GM12878 (cell line): Measurements from ENCODE around the gene TIMM50. TPM values are rescaled to one million over a fixed set of nuclear protein-coding genes. Genes with fewer than 3 reads are reported as not detected.

ENCODE experiments used
- ATAC-seq: fragments of 200-7000 bp; cut with Tn5 transposase; 3 replicates; pipeline ENCODE4 v1.9.1; 2020; ENCODE audit warnings: mild to moderate bottlenecking, moderate library complexity
- BruUV-seq: library from RNA; stranded (reverse); fragments of 400-500 nt; replicated peaks from 2 replicates; lab custom pipeline; 2021; lab: Mats Ljungman, UMichigan
- CTCF ChIA-PET: fragments of 300-600 bp; sonication (Branson Sonifier 250); formaldehyde crosslinking; extraction: SDS; loops from one replicate; lab custom pipeline; 2021; ENCODE audit warnings: inconsistent platforms; lab: Yijun Ruan, JAX
- POLR2A ChIA-PET: fragments of 350-600 bp; formaldehyde crosslinking; extraction: SDS; loops from one replicate; lab custom pipeline; 2021; ENCODE audit warnings: inconsistent platforms; lab: Charles Lee
- RAD21 ChIA-PET: fragments of 300-600 bp; sonication (Branson Sonifier 250); formaldehyde crosslinking; loops from one replicate; lab custom pipeline; 2023; ENCODE audit warnings: antibody characterized with exemption; ENCODE audit not compliant: unreplicated experiment; lab: Charles Lee
- SMC1A ChIA-PET: fragments of 300-600 bp; sonication (Branson Sonifier 250); formaldehyde crosslinking; loops from one replicate; lab custom pipeline; 2023; ENCODE audit not compliant: unreplicated experiment, uncharacterized antibody; lab: Charles Lee
- DNase-seq: peaks from one replicate; pipeline ENCODE4 v3.0.0-alpha.2; 2011; ENCODE audit warnings: low read depth, low spot score
- FAIRE-seq: peaks from 3 replicates; lab custom pipeline; 2011; peaks lifted over from hg19 to GRCh38; lab: Jason Lieb, UNC
- H2AFZ ChIP-seq: 2 replicates; pipeline ENCODE4 v1.6.0; 2011; ENCODE audit warnings: low read depth, low read length, control low read depth; ENCODE audit not compliant: control insufficient read depth
- H3K27ac ChIP-seq: 2 replicates; pipeline ENCODE4 v1.5.1; 2011; ENCODE audit warnings: control low read depth; ENCODE audit not compliant: control insufficient read depth, insufficient read depth
- H3K27me3 ChIP-seq, 2 experiments: replicated peaks in 1 of 2; 2 replicates each; pipeline versions ENCODE4 v1.6.0 to v1.6.1; 2011; ENCODE audit warnings: low read length in 1 of 2; ENCODE audit not compliant: control insufficient read depth in 2 of 2, insufficient read depth in 2 of 2
- H3K36me3 ChIP-seq, 2 experiments: 2 replicates each; pipeline ENCODE4 v1.5.1; 2011; ENCODE audit warnings: low read length in 1 of 2; ENCODE audit not compliant: control insufficient read depth in 2 of 2, insufficient read depth in 2 of 2
- H3K4me1 ChIP-seq: 2 replicates; pipeline ENCODE4 v1.6.1; 2011; ENCODE audit warnings: mild to moderate bottlenecking, low read length, moderate library complexity, mixed read lengths; ENCODE audit not compliant: control insufficient read depth, insufficient read depth
- H3K4me2 ChIP-seq: 2 replicates; pipeline ENCODE4 v1.6.0; 2011; ENCODE audit warnings: control low read depth; ENCODE audit not compliant: control insufficient read depth, insufficient read depth
- H3K4me3 ChIP-seq: fragments of 200-600 bp; sonication (generic); 2 replicates; pipeline ENCODE4 v1.5.1; 2016
- H3K79me2 ChIP-seq: 2 replicates; pipeline ENCODE4 v1.6.0; 2011; ENCODE audit warnings: low read length; ENCODE audit not compliant: control insufficient read depth, insufficient read depth
- H3K9ac ChIP-seq: 2 replicates; pipeline ENCODE4 v1.8.0; 2011; ENCODE audit warnings: low read length, control low read depth, mixed read lengths; ENCODE audit not compliant: control insufficient read depth, insufficient read depth
- H3K9me3 ChIP-seq: replicated peaks from 3 replicates; pipeline ENCODE4 v1.5.1; 2011; ENCODE audit warnings: mild to moderate bottlenecking, low read length; ENCODE audit not compliant: control insufficient read depth, insufficient read depth
- H4K20me1 ChIP-seq: 2 replicates; pipeline ENCODE4 v1.6.0; 2011; ENCODE audit not compliant: control insufficient read depth, insufficient read depth
- CREM ChIP-seq: IDR thresholded peaks from 2 replicates; pipeline ENCODE4 v1.6.1; 2014; ENCODE audit warnings: antibody characterized with exemption, low read depth
- NR2C1 ChIP-seq: fragments of 450-650 bp; IDR thresholded peaks from 2 replicates; pipeline ENCODE4 v1.6.1; 2017; ENCODE audit warnings: antibody characterized with exemption, mild to moderate bottlenecking, moderate library complexity
- SMAD5 ChIP-seq: IDR thresholded peaks from 2 replicates; pipeline ENCODE4 v1.6.1; 2016; ENCODE audit warnings: antibody characterized with exemption, low read depth
- SREBF1 ChIP-seq: IDR thresholded peaks from 2 replicates; pipeline ENCODE4 v1.6.1; 2012; ENCODE audit warnings: mild to moderate bottlenecking, low read length
- ZBED1 ChIP-seq: IDR thresholded peaks from 2 replicates; pipeline ENCODE4 v1.6.1; 2016; ENCODE audit warnings: borderline replicate concordance
- WGBS: methylation state at CpG from one replicate; pipeline ENCODE4 v1.1.6; 2016; ENCODE audit warnings: low lambda C conversion rate; ENCODE audit not compliant: insufficient replicate concordance, insufficient coverage; ENCODE audit errors: missing lambda C conversion rate; 5-methylcytosine and 5-hydroxymethylcytosine counted together
- in situ Hi-C: fragments of 300-500 bp; cut with MboI; formaldehyde crosslinking; loops from 9 replicates; pipeline ENCODE4 v1.14.3; 2018; ENCODE audit warnings: mixed read lengths
- intact Hi-C: fragments of 100-400 bp; cut with micrococcal nuclease; formaldehyde crosslinking; loops from one replicate; pipeline ENCODE4 v1.14.2; 2022; ENCODE audit not compliant: unreplicated experiment
- polyA plus RNA-seq, 11 experiments: library from polyadenylated mRNA; depleted of rRNA in 4 of 11; unstranded in 6 of 11; stranded (reverse) in 5 of 11; fragments of >200 nt; fragmentation: Nextera tagmentation in 4 of 11; fragmentation: Illumina TruSeq in 1 of 11; extraction: Ambion mirVana in 4 of 11; extraction: Trizol in 1 of 11; gene quantifications; 1 replicate in 1 of 11; 2 replicates in 10 of 11; pipeline versions ENCODE4 v1.2.1 to v1.2.3, GENCODE V29; 2011 to 2016; ENCODE audit warnings: inconsistent platforms in 2 of 11, missing spikeins in 2 of 11, low read depth in 1 of 11
- total RNA-seq, 4 experiments: library from RNA; depleted of rRNA in 3 of 4; stranded (reverse); fragments of >200 nt in 3 of 4; fragmentation: Illumina TruSeq in 1 of 4; extraction: Trizol in 1 of 4; gene quantifications; 2 replicates each; pipeline versions ENCODE4 v1.2.1 to v1.2.3, GENCODE V29; 2013 to 2021
- TF ChIP-seq, protein P1 (sequence below): fragments of 450-650 bp; IDR thresholded peaks from 2 replicates; pipeline ENCODE4 v1.6.1; 2018; ENCODE audit warnings: mild to moderate bottlenecking, low read depth, moderate library complexity; ENCODE audit not compliant: partially characterized antibody

TIMM50 gene
- total and polyA plus RNA-seq, 10 of the 15 experiments (the other 5 are each of a cell fraction or from before 2014, with no cell fraction given) = 15.6 to 146 (median 101) TPM

GRCh38 chr19:39463403-39463802 is 17.2 kb upstream of the TIMM50 start:
- no peak for FAIRE-seq
- in situ Hi-C loops (no loop called here), intact Hi-C loops (no loop called here)
- Histone ChIP-seq H4K20me1 (no peaks in the 10 kb centered on the region), H3K27me3 (no peaks in the 10 kb centered on the region), H2AFZ (no peak overlapping the region), H3K9me3 (no peaks in the 10 kb centered on the region), H3K79me2 (no peaks in the 10 kb centered on the region), H3K4me1 (no peaks in the 10 kb centered on the region), H3K36me3 (peaks cover 36 to 48% of the 10 kb centered on the region in 2 experiments), H3K9ac (no peak overlapping the region), H3K27ac (no peak overlapping the region), H3K4me3 (no peak overlapping the region), H3K4me2 (no peak overlapping the region)
- SMC1A ChIA-PET = interaction anchor here (1.5 kb wide), 1 partner anchor 69 kb away, joined by 5 read pairs; the partner anchor contains the start of gene EID2B
- ATAC-seq = no peak
- RAD21 ChIA-PET = no interaction called here
- WGBS = 71% methylated on average over 3 of the region's 3 CpGs
- CTCF ChIA-PET = interaction anchor here (0.9 to 1.5 kb wide), 2 partner anchors 11 to 35 kb away, joined by 4 read pairs; partner anchors contain the start of gene DLL3
- DNase-seq = no peak
- no TSS peak for BruUV-seq
- POLR2A ChIA-PET = no interaction called here
- TF ChIP-seq SREBF1 (no peak), NR2C1 (no peak), SMAD5 (no peak), CREM (no peak), ZBED1 (no peak)
- TF ChIP-seq, protein P1, sequence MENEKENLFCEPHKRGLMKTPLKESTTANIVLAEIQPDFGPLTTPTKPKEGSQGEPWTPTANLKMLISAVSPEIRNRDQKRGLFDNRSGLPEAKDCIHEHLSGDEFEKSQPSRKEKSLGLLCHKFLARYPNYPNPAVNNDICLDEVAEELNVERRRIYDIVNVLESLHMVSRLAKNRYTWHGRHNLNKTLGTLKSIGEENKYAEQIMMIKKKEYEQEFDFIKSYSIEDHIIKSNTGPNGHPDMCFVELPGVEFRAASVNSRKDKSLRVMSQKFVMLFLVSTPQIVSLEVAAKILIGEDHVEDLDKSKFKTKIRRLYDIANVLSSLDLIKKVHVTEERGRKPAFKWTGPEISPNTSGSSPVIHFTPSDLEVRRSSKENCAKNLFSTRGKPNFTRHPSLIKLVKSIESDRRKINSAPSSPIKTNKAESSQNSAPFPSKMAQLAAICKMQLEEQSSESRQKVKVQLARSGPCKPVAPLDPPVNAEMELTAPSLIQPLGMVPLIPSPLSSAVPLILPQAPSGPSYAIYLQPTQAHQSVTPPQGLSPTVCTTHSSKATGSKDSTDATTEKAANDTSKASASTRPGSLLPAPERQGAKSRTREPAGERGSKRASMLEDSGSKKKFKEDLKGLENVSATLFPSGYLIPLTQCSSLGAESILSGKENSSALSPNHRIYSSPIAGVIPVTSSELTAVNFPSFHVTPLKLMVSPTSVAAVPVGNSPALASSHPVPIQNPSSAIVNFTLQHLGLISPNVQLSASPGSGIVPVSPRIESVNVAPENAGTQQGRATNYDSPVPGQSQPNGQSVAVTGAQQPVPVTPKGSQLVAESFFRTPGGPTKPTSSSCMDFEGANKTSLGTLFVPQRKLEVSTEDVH = no peak
- TF ChIP-seq, all 136 proteins: peak for 0
